PC-3 (cell line): Measurements from ENCODE around the gene PPP1R1C. TPM values are rescaled to one million over a fixed set of nuclear protein-coding genes. Genes with fewer than 3 reads are reported as not detected.

Experiments used
- ATAC-seq: fragments of 200-7000 bp; cut with Tn5 transposase; 2 replicates; pipeline ENCODE4 v1.9.1; 2020; ENCODE audit warnings: mild to moderate bottlenecking, moderate library complexity
- BruUV-seq: library from RNA; stranded (reverse); fragments of 400-500 nt; replicated peaks from 2 replicates; lab custom pipeline; 2021; lab: Mats Ljungman, UMichigan
- CTCF ChIA-PET: fragments of 300-600 bp; sonication (Branson Sonifier 250); formaldehyde crosslinking; loops from one replicate; lab custom pipeline; 2022; ENCODE audit warnings: antibody characterized with exemption; lab: Charles Lee
- POLR2A ChIA-PET: fragments of 300-600 bp; sonication (Branson Sonifier 250); formaldehyde crosslinking; loops from one replicate; lab custom pipeline; 2022; ENCODE audit warnings: antibody characterized with exemption; ENCODE audit not compliant: unreplicated experiment; lab: Charles Lee
- DNase-seq: peaks from one replicate; pipeline ENCODE4 v3.0.0-alpha.2; 2015
- H2AFZ ChIP-seq: fragments of 300-600 bp; sonication (generic); 2 replicates; pipeline ENCODE4 v1.6.0; 2016; ENCODE audit warnings: antibody characterized with exemption, low read length
- H3F3A ChIP-seq: fragments of 300-600 bp; sonication (generic); one replicate; pipeline ENCODE4 v1.6.0; 2017; ENCODE audit warnings: antibody characterized with exemption, low read length, control low read depth, mild to moderate bottlenecking; ENCODE audit not compliant: unreplicated experiment
- H3K27ac ChIP-seq: fragments of 300-600 bp; sonication (generic); 2 replicates; pipeline ENCODE4 v1.5.1; 2016; ENCODE audit warnings: mild to moderate bottlenecking, low read length
- H3K27me3 ChIP-seq: fragments of 300-600 bp; sonication (generic); 2 replicates; pipeline ENCODE4 v1.6.1; 2016; ENCODE audit warnings: low read length, mixed read lengths
- H3K36me3 ChIP-seq: fragments of 300-600 bp; sonication (generic); 2 replicates; pipeline ENCODE4 v1.6.1; 2016; ENCODE audit warnings: low read depth, mixed run types, low read length, mixed read lengths
- H3K4me1 ChIP-seq: fragments of 300-600 bp; sonication (generic); 2 replicates; pipeline ENCODE4 v1.5.1; 2016; ENCODE audit warnings: low read length; ENCODE audit not compliant: insufficient read depth
- H3K4me2 ChIP-seq: fragments of 300-600 bp; sonication (generic); 2 replicates; pipeline ENCODE4 v1.6.0; 2016; ENCODE audit warnings: low read length
- H3K4me3 ChIP-seq: fragments of 300-600 bp; sonication (generic); 2 replicates; pipeline ENCODE4 v1.5.1; 2016; ENCODE audit warnings: mild to moderate bottlenecking, low read length, mixed read lengths
- H3K79me2 ChIP-seq: fragments of 300-600 bp; sonication (generic); 2 replicates; pipeline ENCODE4 v1.6.1; 2017; ENCODE audit warnings: low read length, mixed read lengths
- H3K9ac ChIP-seq: fragments of 300-600 bp; sonication (generic); 2 replicates; pipeline ENCODE4 v1.6.0; 2016; ENCODE audit warnings: mild to moderate bottlenecking, low read length
- H3K9me2 ChIP-seq: fragments of 300-600 bp; sonication (generic); replicated peaks from 2 replicates; pipeline ENCODE4 v1.6.1; 2016; ENCODE audit warnings: mixed run types, low read length, mixed read lengths
- H3K9me3 ChIP-seq: fragments of 300-600 bp; sonication (generic); 2 replicates; pipeline ENCODE4 v1.6.1; 2016; ENCODE audit warnings: low read length, mixed read lengths
- H4K20me1 ChIP-seq: fragments of 300-600 bp; sonication (generic); 2 replicates; pipeline ENCODE4 v1.6.1; 2016; ENCODE audit warnings: low read length, mixed read lengths
- EZH2 ChIP-seq: fragments of 300-600 bp; sonication (generic); IDR thresholded peaks from one replicate; pipeline ENCODE4 v1.6.1; 2017; ENCODE audit warnings: antibody characterized with exemption, mild to moderate bottlenecking, low read length; ENCODE audit not compliant: unreplicated experiment
- EZH2phosphoT487 ChIP-seq: fragments of 300-600 bp; sonication (generic); IDR thresholded peaks from 2 replicates; pipeline ENCODE4 v1.6.1; 2018; ENCODE audit warnings: mild to moderate bottlenecking, antibody characterized with exemption, low read length, borderline replicate concordance
- intact Hi-C: fragments of 100-400 bp; cut with micrococcal nuclease; formaldehyde crosslinking; loops from 2 replicates; pipeline ENCODE4 v1.9.0; 2023
- total RNA-seq: library from RNA; depleted of rRNA; stranded (reverse); fragments of >200 nt; gene quantifications from 2 replicates; pipeline ENCODE4 v1.2.3, GENCODE V29; 2014
- TF ChIP-seq, protein P1 (sequence below): fragments of 300-600 bp; sonication (generic); conservative IDR thresholded peaks from 2 replicates; pipeline ENCODE4 v1.5.1; 2017; ENCODE audit warnings: antibody characterized with exemption, low read depth, mild to moderate bottlenecking, low read length

The PPP1R1C gene
- total RNA-seq, 1 experiment from 2014 or later: 1.4 TPM

DNA sequence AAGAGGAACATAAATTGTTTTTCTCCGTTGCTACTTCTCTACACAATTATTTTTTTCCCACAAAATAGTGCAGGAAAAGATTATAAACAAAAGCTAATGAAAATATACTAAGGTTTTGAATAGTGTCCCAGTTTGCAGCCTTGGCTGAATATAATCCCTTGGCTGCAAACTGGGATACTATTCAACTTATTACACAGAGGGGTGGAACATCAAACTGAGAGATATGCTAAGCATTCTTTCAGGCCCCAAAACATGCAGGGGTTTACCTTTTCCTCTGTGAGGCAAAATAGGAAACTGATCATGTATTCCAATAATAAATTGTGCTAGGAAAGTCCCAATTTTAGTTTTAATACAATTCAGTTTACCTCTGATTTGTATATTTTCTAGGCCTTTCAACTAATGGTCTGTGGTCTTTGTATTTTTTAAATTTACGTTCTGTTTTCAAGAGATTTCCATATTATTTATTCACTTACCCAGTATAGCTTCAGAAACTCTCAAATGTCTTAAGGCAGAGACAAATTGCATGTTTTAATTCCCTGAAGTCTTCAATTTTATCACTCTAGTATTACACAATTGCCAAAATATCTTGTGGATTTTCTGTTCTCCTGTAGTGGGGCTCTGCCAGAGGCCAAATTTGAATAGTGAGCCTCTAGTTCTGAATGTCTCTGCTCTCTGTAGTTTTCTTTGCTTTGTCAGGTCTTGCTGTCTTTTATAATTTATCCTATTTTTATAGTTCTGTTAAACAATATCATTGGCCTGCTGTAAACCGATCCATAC is 63.9 kb downstream of the PPP1R1C start:
- POLR2A ChIA-PET: no interaction called here
- CTCF ChIA-PET: no interaction called here

DNA sequence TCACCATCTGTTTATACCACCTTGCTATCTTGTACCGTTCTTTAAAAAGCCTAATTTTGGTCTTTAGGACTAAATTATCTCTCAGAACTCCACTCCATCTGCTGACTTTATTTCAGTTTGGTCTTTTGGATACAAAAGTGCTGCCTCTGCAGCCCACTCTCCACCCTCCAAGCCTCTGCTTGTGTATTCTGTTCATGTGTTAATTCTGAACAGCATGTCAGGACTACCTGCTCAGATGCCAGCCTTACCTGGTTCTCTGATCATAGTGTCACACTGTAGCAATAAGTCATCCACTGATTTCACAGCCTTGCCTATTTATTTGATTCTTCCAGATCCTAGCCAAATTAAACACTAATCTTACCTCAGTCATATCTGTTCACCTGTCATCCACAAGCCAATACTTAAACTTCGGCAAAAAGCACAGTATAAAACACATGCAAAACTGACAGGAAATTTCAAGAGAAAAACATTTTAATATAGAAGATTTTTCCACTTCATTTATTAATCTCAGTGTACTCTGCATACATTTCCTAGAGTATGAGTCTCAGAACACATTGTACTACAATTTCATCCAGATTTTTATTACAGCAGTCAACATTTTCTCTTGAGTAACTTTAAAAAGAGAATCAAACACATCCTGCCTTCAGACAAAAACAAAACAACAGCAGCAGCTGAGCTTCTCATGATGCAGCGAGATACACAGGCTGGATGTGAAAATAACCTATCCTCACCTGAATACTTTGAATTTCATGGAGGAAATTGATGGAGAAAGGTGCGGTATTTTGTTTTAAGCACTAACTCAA is 64.9 kb downstream of the PPP1R1C start:
- no peaks in the 10 kb centered on the region for H3K9me2 ChIP-seq
- H3K4me2 ChIP-seq: no peak overlapping the region
- H3K9ac ChIP-seq: no peak overlapping the region
- no peak overlapping the region for H3K27ac ChIP-seq
- no peaks in the 10 kb centered on the region for H3K4me1 ChIP-seq
- H3K36me3 ChIP-seq: no peaks in the 10 kb centered on the region
- ChIA-PET POLR2A (no interaction called here), CTCF (no interaction called here)
- H3K9me3 ChIP-seq: no peaks in the 10 kb centered on the region
- intact Hi-C loops: no loop called here
- no peak overlapping the region for H2AFZ ChIP-seq
- no TSS peak for BruUV-seq
- H4K20me1 ChIP-seq: no peaks in the 10 kb centered on the region
- DNase-seq (no peak), ATAC-seq (no peak)
- TF ChIP-seq EZH2: no peak
- TF ChIP-seq, protein P1, sequence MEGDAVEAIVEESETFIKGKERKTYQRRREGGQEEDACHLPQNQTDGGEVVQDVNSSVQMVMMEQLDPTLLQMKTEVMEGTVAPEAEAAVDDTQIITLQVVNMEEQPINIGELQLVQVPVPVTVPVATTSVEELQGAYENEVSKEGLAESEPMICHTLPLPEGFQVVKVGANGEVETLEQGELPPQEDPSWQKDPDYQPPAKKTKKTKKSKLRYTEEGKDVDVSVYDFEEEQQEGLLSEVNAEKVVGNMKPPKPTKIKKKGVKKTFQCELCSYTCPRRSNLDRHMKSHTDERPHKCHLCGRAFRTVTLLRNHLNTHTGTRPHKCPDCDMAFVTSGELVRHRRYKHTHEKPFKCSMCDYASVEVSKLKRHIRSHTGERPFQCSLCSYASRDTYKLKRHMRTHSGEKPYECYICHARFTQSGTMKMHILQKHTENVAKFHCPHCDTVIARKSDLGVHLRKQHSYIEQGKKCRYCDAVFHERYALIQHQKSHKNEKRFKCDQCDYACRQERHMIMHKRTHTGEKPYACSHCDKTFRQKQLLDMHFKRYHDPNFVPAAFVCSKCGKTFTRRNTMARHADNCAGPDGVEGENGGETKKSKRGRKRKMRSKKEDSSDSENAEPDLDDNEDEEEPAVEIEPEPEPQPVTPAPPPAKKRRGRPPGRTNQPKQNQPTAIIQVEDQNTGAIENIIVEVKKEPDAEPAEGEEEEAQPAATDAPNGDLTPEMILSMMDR: no peak
- no peak for TF ChIP-seq EZH2phosphoT487
- no peak overlapping the region for H3K4me3 ChIP-seq
- no peaks in the 10 kb centered on the region for H3F3A ChIP-seq
- H3K27me3 ChIP-seq: no peaks in the 10 kb centered on the region
- H3K79me2 ChIP-seq: no peaks in the 10 kb centered on the region

More for the DNA sequence above, 63.9 kb downstream of the PPP1R1C start:
- no peak overlapping the region for H3K4me2 ChIP-seq
- ATAC-seq: no peak
- intact Hi-C loops: no loop called here
- no peaks in the 10 kb centered on the region for H3K36me3 ChIP-seq
- H3K4me1 ChIP-seq: no peaks in the 10 kb centered on the region
- no peak overlapping the region for H3K4me3 ChIP-seq
- no peaks in the 10 kb centered on the region for H3K9me3 ChIP-seq
- no peaks in the 10 kb centered on the region for H3K79me2 ChIP-seq
- H3K9me2 ChIP-seq: no peaks in the 10 kb centered on the region
- TF ChIP-seq EZH2: no peak
- no peak for TF ChIP-seq EZH2phosphoT487
- TF ChIP-seq, protein P1: no peak
- no TSS peak for BruUV-seq
- no peak overlapping the region for H2AFZ ChIP-seq
- no peaks in the 10 kb centered on the region for H3F3A ChIP-seq
- no peak for DNase-seq
- H3K9ac ChIP-seq: no peak overlapping the region
- H4K20me1 ChIP-seq: no peaks in the 10 kb centered on the region
- no peaks in the 10 kb centered on the region for H3K27me3 ChIP-seq
- no peak overlapping the region for H3K27ac ChIP-seq

DNA sequence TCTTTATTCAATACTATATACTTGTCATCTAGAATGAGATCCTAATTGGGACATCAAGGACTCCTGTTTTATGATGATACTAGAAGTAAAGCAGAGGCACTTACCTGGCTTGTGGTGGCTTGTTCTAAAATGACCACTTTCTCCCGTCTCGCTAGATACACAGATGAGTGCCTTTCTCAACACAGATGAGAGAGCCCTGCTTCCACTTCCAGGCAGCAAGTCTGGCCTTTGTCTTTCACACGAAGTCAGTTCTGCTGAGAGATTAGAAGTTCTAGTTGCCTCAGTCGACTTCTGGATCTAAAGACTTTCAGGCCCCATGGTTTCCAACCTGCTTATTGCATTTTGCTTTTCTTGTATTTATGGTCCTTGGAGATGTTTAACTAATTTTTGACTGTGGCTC is 70.3 kb downstream of the PPP1R1C start:
- Histone ChIP-seq H3K27ac (no peak overlapping the region), H3K79me2 (no peaks in the 10 kb centered on the region), H3K27me3 (no peaks in the 10 kb centered on the region), H3K4me3 (no peak overlapping the region), H3K4me2 (no peak overlapping the region), H3K9me3 (no peaks in the 10 kb centered on the region), H4K20me1 (no peaks in the 10 kb centered on the region), H3K36me3 (no peaks in the 10 kb centered on the region), H3K9ac (no peak overlapping the region), H2AFZ (no peak overlapping the region), H3K9me2 (no peaks in the 10 kb centered on the region), H3K4me1 (no peaks in the 10 kb centered on the region), H3F3A (no peaks in the 10 kb centered on the region)
- TF ChIP-seq EZH2phosphoT487 (no peak), EZH2 (no peak)
- TF ChIP-seq, protein P1: no peak
- ChIA-PET POLR2A (no interaction called here), CTCF (no interaction called here)
- BruUV-seq: no TSS peak
- DNase-seq (no peak), ATAC-seq (no peak)
- intact Hi-C loops: no loop called here
